Stimulated activated CD4-positive, alpha-beta T cell treated with anti-CD3 and anti-CD28 coated beads, Interleukin-12 subunit alpha, Interleukin-12 subunit beta, amount 100 ng/mL, for 4 hours (primary cell): ENCODE results near the gene CDX1.

ENCODE experiments used
- DNase-seq: peaks from one replicate; pipeline ENCODE4 v3.0.0-alpha.2; 2020

The CDX1 gene

DNA sequence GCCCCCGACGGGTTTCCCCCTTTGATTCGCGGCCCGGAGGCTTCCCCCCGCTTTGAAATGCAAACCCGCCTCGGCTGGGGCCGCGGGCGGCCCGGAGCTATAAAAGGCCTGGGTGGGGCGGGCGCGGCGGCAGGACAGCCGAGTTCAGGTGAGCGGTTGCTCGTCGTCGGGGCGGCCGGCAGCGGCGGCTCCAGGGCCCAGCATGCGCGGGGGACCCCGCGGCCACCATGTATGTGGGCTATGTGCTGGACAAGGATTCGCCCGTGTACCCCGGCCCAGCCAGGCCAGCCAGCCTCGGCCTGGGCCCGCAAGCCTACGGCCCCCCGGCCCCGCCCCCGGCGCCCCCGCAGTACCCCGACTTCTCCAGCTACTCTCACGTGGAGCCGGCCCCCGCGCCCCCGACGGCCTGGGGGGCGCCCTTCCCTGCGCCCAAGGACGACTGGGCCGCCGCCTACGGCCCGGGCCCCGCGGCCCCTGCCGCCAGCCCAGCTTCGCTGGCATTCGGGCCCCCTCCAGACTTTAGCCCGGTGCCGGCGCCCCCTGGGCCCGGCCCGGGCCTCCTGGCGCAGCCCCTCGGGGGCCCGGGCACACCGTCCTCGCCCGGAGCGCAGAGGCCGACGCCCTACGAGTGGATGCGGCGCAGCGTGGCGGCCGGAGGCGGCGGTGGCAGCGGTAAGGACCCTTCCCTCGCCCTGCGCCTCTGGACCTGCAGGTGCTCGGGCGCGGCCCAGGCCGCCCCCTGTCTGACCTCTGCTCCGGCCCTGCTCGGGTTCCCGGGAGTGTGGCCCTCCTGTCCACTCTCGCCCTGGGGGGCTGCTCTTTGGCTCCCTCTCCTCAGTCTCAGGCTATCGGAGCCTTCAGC, at the start of gene CDX1:
Gene CDX1 (plus strand): TSS at position 129 of the 862 bp plus-strand sequence. CDS start 99 bp downstream, at position 228.
- no peak for DNase-seq

DNA sequence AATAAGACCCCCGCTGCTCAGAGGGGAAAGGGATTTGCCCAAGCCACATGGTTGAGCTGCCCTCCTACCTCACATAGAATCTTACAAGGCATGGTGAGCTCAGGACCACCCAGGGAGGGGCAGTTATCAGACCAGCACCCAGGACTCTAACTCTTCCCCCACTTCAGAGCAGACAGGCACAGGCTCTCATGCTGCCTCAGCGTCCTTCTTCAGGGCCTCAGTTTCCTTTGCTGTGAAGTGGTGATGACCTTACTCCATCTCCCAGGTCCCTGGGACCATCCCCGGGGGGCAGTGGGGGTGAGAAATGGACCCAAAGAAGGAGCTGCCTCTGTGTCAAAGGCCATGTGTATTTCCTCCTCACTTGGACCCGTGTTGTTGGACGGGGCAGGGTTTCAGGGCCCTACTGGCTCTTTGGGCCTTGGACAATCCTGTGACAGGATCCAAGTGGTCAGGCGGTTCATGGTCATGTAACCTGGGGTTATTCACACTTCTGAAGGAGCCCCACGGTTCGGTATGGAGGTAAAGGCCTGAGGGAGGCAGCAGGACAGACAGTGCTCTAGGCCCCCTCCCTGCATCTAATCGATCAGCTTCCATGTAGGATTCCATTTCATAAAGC, 48.5 kb upstream of the CDX1 start:
- no peak for DNase-seq

DNA sequence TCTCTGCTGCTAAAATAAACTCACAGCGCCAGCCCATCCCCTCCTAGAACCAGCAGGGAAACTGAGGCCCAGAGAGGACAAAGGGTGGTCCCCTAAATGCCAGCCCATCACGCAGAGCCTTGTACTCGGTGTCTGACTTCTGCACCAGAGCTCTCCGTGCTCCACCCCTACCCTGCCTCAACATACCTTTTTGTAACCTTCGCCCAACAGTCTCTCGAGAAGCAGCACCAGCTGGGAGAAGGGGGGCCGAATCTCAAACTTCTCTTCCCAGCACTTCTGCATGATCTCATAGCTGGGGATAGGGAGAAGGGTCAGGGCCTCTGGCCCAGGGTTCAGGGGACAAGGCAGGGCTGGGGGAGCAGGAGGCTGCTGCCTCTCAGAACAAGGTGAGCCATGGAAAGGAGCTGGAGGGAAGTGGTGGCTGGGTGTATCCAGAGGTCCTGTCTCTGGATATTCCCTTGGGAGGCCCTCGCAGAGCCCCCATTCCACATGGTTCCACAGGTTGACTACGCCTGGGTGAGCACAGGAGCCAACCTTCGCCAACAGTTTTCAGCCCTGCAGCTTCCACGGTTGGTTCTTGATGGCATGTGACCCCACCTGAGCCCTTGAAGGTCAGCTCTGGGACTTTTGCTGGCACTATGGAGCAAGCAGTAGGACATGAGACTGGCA, 47.9 kb upstream of the CDX1 start:
- no peak for DNase-seq

DNA sequence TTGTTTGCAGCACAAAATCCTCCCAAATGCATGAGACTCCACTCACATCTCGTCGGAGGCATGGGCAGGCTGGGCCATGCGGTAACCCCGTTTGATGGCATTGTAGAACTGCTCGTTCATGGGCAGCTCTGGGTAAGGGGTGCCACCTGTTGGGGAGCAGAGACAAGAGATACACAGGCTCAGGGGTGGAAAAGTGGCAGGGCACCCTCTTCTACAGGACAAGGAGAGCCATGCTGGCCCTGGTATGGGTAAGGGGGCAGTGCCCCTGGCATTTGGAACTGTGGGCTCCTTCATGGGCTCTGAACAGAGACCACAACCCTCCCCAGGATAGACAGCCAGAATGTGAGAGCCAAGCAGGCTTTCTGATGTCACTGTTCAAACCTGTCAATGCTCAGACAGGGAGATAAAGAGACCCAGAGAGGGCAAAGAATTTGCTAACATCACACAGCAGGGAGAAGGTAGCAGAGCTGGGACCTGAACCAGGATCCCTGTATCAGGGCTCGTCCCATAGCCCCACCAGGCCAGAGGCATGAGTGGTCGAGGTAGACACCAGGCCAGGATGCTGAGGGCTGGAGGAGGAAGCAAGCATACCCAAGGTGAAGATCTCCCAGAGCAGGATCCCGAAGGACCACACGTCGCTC, 47.0 kb upstream of the CDX1 start:
- no peak for DNase-seq

DNA sequence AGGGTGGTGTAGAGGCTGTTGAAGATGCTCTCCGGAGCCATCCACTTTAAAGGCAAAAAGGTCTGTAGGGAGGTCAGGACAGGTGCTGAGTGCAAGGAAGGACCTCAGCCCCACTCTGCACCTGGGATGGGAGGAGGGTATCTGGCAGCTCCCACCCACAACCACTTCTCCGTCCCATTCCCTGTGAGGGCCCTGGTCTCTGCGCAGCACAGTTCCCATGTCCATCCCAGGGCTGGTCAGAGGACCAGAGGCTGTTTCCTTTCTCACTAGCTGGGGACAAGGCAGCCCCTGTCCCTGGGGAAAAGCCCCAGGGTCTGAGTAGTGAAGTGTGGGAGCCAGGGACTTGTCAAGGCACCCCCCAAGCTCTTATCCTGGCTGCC, 46.5 kb upstream of the CDX1 start:
- no peak for DNase-seq

DNA sequence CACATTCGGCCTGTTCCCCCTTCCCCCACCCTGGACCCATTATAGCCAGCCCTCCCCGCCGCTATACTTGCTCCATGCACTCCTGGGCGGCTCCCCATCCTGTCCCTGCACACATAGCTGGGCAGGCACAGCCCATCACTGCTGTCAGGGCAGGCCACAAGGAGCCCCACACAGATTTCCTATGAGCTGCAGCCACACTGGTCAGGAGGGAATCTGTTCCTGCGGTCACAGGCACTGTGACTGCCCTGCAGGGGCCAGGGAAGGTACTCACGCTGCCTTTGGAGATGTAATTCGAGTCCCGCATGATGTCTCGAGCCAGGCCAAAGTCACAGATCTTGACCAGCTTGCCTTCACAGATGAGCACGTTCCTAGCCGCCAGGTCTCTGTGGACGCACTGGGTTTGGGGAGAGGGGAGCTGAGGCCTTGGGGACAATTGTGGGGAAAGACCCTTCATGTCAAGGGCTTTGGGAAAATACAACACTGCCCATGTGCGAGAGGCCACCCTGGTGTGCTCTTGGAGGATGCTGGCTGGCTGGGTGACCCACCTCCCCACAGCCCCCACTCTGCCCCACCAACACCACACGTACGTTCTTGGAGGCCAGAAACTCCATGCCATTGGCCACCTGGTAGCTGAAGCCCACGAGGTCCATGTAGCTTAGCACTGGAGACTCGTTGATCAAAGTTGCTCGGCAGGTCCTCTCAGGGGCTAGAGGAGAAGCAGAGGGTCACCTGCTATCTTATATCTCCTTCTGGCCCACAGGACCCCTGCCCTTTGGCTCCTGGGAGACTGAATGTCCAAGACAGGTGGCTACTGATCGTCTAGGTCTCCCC, 45.7 kb upstream of the CDX1 start:
- DNase-seq = no peak

DNA sequence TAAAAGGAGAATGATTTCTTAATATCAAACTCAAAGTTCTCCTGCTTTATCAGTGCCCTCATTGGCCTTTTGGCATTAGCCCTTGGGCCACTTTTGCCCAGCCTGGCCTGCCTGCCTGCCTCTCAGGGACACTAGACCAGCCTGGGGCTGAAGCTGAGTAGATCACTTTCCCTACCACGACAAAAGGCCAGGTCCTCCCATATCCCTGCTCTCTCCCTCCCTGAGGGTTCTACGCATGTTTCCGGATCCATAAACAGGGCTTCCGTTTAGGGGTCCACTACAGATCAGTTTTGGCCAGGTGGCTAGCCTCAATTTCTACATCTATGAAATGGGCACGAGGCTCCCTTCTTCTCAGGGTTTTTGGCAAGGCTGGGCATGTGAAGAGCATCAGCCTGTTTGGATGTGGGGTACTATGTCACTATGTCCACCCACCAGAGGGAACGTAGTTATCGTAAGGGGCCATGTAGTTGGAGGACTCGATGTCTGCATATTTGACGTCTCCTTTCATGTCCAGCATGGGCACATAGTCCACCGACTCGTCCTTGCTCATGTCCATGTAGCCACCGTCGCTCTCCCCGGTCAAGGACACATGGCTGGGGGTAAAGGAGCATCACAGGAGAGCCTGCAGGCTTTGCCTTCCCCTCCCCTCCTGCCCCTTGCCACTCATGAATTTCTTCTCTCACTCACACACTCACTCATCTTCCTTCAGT, 45.0 kb upstream of the CDX1 start:
- no peak for DNase-seq

DNA sequence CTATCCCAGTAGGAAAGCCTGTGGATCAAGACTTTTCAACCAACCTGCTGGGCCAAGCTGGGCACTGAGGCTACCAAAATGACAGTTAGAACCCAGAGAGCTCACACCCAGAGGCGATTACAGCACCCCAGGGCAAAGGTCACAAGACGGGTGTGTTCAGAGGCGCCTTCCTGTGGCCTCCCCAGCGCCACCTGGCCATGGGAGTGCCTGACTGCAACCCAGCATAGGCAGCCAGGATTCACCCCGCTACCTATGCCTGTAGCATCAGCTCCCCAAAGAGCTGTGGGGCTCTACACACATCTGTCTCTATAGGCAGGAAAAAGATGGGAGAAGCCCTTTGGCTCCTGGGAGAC, 44.4 kb upstream of the CDX1 start:
- DNase-seq = no peak

DNA sequence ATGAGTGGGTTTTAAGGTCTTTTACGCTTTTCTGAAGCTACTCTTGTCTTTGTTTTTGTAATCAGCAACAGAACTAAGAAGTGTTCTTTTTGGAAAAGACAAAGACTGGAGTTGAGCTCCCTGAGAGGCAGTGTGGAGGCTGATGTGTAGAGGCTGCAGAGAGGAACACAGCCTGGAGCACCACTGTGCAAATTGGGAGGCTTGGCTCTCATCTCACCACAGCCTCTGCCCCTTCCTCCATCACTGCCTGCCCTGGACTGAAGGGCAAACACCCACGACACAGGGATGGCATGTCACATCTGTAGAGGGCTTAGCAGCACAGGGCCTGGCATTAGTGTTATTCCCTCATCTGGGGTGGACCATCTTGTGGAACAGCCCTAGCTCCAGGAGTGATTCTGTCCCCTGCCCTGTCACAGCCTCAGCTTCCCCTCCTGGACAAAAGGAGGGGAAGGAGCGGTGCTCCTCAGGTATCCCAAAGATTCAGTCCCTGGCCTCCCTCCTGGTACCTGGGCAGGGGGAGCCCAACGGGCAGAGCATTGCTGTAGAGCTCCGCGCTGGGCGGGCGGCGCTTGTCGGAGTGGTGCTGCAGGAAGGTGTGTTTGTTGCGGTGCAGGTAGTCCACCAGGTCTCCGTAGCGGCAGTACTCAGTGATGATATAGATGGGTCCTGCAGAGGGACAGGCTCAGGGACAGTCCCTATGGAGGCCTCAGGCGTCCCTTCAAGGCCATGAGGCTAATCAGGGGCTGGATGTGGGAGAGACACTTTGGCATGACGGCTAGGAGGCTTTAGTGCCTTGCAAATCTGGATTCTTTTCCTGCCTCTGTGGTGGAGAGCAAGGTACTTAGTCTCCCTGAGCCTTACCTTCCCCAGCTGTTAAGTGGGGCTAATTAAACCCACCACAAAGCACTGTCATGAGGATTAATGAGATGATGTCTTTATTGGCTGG, 43.8 kb upstream of the CDX1 start:
- no peak for DNase-seq

DNA sequence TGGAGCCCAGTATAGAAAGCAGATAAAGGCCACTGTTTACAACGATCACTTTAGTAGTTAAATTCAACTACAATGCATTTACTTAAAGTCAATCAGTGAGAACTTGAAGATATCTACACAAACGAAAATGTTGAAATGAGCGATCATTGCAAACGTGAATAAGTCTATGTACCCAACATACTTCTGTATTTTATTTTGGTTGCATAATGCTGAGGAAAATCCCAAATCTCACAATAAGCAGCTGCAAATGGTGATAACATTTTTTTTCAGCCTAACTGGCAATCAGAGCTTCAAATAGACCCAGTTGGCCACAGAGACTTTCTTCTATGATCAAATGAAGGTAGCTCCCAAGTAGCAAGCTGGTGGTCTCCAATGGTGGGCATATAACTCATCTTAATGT, 43.0 kb upstream of the CDX1 start:
- no peak for DNase-seq

DNA sequence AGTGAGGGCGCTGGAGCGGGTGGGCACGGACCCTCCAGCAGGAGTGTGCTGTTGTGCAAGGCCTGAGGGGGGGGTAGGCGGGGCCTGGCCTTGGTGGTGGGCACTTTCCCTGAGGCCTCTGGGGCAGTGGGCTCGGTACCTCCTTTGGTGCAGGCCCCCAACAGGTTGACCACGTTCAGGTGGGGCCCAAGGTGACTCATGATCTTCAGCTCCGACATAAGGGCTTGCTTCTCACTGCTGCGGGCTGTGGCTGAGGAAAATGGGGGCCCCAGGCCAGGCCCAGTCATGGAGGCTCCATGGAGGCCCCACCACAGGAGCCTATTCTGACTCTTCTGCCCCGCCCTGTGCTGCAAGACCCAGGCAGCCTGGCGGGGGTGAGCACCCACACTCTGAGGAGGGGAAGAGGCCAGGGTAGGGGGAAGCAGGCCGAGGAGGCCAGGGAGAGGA, 42.4 kb upstream of the CDX1 start:
- no peak for DNase-seq

DNA sequence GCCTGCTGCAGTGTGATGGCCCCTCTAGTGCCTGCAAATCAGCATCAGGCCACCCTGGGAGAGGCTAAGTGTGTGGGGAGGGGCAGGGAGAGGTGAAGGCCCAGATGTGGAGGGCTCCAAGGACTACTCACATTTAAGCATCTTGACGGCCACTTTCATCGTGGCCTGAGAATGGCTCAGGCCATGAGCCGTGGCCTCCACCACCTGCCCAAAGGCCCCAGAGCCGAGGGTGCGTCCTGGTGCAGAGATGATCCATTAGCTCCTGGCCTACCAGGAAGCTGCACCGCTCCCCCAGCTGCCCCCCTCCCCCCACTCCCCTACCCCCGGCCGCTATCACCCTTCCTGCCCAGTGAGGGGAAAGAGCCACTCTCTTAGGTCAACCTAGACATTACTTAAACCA, 42.0 kb upstream of the CDX1 start:
- DNase-seq = no peak

DNA sequence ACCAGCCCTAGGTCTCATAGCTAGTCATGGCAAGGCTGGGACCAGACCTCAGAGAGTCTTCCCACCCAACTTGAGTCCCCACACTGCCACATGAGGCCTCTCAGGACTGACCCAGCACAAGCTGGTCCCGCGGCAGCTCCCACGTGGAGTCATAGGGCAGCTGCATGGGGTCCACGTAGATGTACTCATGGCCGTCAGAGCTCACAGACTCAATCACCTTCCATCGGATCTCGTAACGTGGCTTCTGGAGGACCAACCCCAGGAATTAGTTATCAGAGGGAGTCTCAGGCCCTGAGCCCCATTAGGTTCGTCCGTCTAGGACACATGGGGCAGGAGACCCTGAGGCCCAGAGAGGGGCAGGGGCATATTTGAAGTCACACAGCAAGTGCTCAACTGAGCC, 41.2 kb upstream of the CDX1 start:
- no peak for DNase-seq

DNA sequence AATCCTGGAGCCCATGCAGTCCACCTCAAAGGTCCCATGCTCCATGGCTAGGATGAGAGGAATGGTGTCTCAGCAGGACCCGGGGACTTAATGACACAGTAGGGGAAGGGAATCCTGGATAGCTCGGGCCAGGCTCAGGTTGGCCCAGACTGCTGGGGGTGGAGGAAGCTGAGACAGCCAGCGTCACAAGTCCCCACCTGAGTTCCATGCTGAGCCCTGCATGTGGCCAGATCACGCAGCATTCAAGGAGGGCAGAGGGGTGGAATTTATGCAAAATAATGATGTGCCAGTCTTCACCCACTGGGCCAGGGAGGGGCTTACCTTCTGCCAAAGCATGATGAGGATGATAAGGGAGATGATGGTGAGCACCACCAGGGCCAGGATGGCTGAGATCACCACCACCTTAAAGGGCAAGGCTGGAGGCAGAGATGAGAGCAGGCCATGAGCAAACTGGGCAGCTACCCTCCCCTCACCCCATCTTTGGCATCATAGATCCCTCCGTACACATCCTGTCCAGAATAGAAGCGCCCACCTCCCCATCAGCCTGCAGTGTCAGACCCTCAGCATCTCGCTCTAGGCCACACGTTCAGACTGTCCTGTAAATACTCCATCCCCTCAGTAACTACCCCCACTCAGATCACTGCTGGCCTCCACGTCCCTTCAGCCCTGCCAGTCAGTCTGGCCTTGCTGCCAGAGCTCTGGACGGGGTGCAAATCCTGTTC, 40.2 kb upstream of the CDX1 start:
- DNase-seq = no peak

DNA sequence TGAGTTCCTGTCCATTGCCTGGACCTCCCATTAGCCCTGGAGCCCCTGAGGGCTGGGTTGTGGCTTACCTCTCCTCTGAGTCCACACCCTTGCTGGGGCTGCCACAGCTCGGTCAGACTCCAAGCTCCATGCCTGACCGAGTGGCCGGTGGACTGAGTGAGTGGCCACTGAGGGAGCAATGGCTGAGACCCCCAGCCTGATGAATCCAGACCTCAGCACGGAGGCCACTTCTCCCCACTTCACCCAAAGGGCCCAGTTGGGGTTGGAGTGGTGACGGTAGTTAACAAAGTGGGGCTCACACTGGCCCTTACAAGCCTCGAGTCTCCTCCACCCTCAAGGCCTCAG, 39.7 kb upstream of the CDX1 start:
- no peak for DNase-seq

DNA sequence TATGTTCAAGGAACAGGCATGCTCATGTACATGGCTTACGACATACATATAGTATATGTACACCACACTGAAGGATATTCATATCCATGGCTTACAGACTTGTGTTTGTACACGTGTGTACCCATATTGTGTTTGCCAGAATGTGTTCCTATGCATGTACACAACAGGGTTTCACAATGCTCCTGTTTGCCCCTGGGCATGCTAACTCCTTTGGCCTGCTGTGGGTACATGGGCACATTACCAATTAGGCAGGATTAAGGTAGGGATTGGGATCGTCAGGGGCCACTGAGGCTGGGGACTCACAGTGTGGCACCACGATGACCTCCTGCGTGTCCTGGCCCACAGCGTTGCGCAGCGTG, 37.1 kb upstream of the CDX1 start:
- DNase-seq = no peak

DNA sequence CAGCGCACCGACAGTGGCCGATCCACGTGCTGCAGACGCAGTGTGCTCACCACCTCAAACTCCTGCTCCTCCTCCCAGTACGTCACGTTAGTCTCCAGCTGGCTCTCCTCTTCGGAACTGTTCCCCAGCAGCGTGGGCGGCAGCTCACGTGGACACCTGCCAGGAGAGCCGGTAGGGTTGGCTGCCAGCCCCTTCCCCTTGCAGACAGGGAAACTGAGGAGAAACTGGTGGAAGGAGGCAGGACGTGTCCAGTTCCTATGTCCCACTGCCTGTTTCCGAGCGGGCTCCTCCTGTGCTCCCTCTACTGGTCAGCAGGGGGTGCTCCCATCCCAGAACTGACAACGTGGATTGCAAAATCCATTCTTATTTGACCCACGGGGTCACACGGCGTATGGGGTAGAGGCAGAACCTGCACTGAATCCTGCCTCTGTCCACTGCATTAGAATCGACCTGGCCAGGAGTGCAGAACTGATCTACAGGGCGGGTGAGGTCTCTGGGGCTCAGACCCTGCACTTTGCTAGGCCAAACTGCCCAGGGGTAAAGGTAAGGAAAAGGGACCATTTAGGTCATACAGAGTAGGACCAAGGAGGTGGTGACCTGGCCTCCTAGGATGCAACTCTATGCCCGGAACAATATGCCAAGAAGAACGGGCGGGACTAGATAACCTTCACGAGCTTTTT, 36.6 kb upstream of the CDX1 start:
- DNase-seq = peak; percentile 36

DNA sequence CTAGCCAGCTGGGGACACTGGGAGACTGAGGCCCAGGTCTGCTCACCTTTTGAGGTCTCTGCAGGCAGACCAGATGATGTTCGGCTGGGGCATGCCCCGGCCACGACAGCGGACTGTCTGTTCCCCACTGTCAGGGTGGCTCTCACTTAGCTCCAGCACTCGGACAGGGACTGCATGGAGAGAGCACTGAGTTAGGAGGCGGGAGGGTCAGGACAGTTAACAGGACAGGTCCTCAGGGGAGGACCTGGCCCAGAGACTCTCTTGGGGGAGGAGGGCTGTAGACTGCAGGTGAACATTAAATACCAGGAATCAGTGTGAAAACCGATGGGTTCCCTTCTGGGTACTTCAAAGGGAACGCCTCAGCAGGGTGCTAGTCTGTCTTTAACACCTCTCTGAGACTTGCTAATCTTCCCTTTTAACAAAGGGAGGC, 36.1 kb upstream of the CDX1 start:
- no peak for DNase-seq

DNA sequence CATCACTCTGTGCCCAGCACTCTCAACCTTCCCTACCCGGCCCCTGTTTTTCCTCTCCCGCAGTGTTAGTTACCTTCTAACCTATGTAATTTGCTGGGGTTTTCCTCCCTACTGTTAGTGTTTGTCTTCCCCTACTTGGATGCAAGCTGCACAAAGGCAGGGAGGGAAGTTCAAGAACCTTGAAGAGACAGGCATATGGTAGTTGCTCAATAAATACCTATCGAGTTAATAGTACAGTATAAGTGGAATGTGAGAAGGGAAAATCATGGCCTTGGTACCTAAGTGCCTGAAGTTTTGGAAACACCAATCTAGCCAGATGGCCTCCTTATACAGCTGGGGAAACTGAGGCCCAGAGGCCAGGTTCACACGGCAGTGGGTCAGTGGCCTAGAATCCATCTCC, 35.1 kb upstream of the CDX1 start:
- no peak for DNase-seq
